Regular cardiac myocyte (primary cell): ENCODE results near the gene ZC3H6. TPM values are rescaled to one million over a fixed set of nuclear protein-coding genes. Genes with fewer than 3 reads are reported as not detected.

ENCODE experiments used
- total RNA-seq: library from RNA; depleted of rRNA; stranded (reverse); fragments of >200 nt; gene quantifications from 2 replicates; pipeline ENCODE4 v1.2.3, GENCODE V29; 2014

The ZC3H6 gene, protein sequence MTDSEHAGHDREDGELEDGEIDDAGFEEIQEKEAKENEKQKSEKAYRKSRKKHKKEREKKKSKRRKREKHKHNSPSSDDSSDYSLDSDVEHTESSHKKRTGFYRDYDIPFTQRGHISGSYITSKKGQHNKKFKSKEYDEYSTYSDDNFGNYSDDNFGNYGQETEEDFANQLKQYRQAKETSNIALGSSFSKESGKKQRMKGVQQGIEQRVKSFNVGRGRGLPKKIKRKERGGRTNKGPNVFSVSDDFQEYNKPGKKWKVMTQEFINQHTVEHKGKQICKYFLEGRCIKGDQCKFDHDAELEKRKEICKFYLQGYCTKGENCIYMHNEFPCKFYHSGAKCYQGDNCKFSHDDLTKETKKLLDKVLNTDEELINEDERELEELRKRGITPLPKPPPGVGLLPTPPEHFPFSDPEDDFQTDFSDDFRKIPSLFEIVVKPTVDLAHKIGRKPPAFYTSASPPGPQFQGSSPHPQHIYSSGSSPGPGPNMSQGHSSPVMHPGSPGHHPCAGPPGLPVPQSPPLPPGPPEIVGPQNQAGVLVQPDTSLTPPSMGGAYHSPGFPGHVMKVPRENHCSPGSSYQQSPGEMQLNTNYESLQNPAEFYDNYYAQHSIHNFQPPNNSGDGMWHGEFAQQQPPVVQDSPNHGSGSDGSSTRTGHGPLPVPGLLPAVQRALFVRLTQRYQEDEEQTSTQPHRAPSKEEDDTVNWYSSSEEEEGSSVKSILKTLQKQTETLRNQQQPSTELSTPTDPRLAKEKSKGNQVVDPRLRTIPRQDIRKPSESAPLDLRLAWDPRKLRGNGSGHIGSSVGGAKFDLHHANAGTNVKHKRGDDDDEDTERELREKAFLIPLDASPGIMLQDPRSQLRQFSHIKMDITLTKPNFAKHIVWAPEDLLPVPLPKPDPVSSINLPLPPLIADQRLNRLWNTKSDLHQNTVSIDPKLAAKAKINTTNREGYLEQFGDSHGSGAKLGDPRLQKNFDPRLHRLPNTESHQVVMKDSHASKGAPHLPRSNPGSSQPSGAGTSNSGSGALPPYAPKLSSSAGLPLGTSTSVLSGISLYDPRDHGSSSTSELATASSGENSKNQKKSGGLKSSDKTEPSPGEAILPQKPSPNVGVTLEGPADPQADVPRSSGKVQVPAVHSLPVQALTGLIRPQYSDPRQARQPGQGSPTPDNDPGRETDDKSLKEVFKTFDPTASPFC
- 1.5 and 5.1 TPM in 2 replicates for total RNA-seq

DNA sequence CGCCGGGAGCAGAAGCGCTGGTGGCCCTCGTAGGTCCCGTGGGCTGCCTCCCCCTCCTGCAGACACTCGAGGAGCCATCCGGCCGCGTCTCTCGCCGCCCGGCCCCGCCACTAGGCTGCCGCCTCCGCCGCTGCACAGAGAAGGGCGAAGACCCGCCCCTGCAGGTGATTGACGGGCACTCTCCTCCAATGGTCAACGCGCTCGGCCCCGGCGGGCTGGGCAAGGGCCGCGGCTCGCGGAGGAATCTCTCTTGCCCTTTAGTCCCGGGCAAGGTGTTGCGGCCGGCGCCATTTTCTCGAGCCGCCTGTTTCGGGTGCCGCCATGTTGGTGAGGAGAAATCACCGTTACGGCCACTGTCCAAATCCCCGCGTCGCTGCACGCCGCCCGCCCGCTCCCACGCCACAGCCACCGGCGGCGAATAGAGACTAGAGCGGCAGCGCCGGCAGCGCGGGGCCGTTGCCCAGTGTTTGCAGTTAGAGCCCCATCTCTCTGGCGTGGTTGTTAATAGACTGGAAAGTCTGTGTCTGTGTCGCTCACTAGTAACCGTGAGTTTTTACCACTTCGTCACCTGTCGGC, at the start of gene ZC3H6:
Gene ZC3H6 (plus strand): TSS at position 287 of the 576 bp plus-strand sequence. CDS start 398 bp downstream, outside the sequence.

DNA sequence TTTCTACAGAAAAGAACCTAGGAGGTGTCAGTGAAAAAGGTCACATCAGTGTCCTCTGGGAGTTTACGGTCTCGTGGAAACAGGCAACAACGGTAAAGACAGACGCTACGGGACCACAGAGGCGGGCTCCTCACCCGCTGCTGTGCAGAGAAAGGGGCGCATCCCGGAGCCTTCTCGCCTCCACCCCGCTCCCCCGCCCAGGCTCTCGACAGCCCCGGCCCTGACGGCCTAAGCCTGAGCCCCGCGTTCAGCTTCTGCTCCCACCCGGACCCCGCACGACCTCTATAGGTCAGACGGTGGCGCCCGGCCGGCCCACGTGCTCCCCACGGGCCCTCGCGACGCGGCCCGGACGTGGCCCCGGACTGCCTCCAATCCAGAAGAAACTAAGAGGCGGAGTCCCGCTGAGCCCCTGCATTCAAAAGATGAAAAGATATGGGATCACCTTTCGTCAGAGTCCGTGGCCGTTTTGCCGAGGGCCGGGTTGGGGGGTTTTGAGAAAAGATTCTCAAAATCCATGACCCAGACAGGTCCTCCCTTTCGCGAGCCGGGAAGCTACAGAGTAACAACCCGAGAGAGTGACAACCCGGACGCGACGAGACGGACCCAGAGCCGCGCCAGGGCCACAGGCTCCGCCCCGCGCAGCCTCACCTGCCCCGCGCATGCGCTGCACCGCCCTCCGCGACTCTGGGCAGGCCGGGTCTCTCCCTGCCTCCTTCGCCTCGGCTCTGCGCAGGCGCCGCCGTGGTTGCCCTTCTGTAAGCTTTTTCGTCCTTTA, 20.7 kb upstream of the ZC3H6 start, which contains the start of gene ZC3H8:
Gene ZC3H8 (minus strand): TSS at position 577 of the 775 bp plus-strand sequence. CDS start 61 bp downstream, at position 516.

Other genes with a start within 250 kb of the ZC3H6 start
- gene TMEM87B, start 220.3 kb upstream of the ZC3H6 start, total RNA-seq = 45.2 and 53.0 TPM in 2 replicates
- gene FBLN7, start 137.2 kb upstream of the ZC3H6 start, total RNA-seq = 0.96 and 7.6 TPM in 2 replicates
- gene ZC3H8, start 20.6 kb upstream of the ZC3H6 start, total RNA-seq = 5.8 and 22.0 TPM in 2 replicates
- gene RGPD8, start 158.0 kb downstream of the ZC3H6 start, total RNA-seq = 16.5 and 25.1 TPM in 2 replicates
- gene TTL, start 206.6 kb downstream of the ZC3H6 start, total RNA-seq = 42.8 and 56.2 TPM in 2 replicates